Left hindlimb (tissue), 1 donor: ENCODE data around the gene ACAT2.
"Not testable (repeated sequence)": the region's sequence is repeated elsewhere in the genome, so short reads cannot be mapped to it uniquely, and the experiment has no call there.

Experiments
- DNase-seq: peaks from one replicate; pipeline ENCODE4 v3.0.0-alpha.2; 2018

Gene ACAT2

DNA sequence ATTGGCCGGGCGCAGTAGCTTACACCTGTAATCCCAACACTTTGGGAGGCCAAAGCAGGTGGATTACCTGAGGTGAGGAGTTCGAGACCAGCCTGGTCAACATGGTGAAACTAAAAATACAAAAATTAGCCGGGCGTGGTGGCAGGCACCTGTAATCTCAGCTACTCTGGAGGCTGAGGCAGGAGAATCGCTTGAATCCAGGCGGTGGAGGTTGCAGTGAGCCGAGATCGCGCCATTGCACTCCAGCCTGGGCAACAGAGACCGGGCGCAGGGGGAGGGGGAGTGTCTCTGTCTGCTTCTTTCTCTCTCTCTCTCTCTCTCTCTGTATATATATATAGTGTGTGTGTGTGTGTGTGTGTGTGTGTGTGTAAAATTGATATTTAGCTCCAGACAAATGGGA is 29.3 kb upstream of the ACAT2 start:
- not testable (repeated sequence) for DNase-seq

DNA sequence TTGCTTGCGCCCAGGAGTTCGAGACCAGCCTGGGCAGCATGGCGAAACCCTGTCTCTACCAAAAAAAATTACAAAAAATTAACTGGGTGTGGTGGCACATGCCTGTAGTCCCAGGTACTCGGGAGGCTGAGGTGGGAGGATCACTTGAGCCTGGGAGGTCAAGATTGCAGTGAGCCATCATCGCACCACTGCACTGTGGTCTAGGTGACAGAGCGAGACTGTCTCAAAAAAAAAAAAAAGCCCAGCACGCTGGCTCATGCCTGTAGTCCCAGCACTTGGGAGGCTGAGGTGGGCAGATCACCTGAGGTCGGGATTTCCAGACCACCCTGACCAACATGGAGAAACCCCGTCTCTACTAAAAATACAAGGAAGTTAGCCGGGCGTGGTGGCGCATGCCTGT is 28.4 kb upstream of the ACAT2 start:
- DNase-seq = not testable (repeated sequence)

DNA sequence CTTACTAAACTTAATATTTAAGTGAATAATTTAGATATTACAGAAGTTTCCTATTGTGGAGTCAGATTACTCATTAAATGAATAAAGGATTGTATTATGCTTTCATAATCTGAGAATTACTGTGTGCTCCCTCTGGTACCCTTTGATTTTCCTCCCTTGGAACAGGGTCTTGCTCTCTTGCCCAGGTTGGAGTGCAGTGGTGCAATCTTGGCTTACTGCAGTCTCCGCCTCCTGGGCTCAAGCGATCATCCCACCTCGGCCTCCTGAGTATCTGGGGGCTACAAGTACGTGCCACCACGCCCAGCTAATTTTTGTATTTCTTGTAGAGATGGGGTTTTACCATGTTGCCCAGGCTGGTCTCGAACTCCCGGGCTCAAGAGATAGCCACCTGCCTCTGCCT is 24.9 kb upstream of the ACAT2 start:
- no peak for DNase-seq

DNA sequence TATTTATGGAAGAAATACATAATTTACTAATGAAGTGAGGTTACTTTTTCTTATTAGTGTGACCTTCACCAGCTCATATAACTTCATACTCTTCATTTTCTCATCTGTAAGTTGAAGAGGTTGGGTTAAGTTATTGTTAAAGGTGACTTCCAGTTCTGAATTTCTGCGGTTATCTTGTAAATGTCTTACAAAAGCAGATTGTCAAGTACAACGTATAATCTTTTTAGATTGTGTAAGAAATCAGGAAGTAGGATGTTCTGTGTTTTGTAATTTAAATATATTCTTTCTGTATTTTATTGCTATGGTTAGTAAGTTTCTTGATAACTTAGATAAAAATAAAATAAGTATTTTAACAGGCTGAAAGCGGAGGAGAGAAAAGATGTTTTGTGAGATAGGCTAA is 22.5 kb upstream of the ACAT2 start:
- DNase-seq = no peak

DNA sequence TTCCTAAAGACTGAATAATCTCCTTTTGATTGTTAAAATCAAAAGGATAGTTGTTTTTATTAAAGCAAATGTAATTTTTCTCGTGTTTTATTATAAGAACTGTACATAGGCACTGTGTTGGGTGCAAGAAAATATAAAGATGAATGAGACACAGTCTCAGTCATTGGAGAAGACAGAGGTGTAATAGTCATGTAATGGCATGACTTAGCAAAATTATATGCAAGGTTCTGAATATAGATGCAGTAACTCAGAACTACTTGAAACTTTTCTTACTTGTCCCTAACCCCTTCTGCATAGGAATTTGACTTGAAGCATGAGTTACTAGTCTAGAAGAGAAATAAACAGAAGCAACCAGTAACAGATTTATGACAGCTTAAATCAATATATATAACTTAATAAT is 19.7 kb upstream of the ACAT2 start:
- DNase-seq = no peak

DNA sequence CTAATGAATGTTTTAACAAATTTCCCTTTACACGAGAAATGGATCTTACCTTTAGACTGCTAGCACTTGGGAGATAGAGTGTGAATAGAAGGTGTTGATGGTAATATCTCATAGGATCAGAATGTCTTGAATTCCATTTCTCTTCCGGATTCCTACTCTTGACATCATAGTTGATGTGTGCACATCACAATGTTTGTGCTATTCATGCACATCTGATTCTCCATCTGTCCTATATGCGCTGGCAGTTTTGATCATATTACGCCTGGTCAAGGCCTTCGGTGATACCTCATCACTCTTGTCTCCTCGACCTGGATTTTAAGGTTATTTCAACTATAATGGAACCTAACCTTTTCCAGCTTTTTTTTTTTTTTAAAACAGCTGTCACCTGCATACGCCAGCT is 16.8 kb upstream of the ACAT2 start:
- DNase-seq = no peak

DNA sequence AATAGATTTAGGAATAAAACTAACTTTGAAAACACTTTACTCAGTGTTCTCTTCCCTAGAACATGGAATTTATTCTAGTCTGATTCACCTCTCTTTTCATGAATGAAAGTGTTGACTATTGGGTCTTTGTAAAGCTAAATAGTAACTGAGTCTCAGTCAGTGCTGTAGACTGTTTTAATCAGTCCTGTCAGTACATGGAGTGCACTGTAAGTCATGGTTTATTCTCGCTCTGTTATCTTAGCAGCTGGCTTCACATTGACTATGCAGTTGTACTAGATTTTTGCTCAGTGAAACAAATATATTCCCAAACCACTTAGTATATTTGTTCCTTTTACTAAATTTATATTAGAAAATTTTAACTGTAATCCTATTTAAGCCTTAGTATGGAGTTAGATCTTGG is 15.1 kb upstream of the ACAT2 start:
- DNase-seq = no peak

DNA sequence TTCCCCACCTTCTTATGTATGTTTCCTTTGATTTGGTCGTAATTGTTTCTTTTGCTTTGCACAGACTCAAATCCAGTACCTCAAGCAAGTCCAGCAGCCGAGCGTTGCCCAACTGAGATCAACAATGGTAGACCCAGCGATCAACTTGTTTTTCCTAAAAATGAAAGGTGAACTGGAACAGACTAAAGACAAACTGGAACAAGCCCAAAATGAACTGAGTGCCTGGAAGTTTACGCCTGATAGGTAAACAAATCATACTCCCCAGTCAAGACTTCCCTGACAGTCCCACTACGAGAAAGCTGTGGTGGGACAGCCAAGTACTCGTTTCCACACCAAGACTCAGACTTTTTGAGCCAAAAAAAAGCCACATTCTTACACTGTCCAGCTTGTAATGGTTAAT is 13.7 kb upstream of the ACAT2 start:
- not testable (repeated sequence) for DNase-seq

DNA sequence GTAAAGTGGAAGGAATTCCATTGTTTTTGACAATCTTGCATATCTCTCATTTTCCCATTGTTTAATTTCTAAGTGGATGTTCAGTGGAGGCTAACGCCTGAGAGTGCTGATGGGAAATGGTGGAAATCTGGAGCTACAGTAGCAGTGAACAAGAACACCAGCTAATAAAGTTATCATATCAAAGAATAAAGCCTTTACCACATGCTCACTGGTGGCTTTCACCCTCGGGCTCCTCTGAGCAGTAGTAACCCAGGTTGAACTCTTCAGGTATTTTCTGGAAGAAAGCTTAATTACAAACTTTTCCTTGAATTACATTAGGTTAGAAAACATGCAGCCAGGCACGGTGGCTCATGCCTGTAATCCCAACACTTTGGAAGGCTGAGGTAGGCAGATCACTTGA is 10.4 kb upstream of the ACAT2 start:
- DNase-seq = no peak

DNA sequence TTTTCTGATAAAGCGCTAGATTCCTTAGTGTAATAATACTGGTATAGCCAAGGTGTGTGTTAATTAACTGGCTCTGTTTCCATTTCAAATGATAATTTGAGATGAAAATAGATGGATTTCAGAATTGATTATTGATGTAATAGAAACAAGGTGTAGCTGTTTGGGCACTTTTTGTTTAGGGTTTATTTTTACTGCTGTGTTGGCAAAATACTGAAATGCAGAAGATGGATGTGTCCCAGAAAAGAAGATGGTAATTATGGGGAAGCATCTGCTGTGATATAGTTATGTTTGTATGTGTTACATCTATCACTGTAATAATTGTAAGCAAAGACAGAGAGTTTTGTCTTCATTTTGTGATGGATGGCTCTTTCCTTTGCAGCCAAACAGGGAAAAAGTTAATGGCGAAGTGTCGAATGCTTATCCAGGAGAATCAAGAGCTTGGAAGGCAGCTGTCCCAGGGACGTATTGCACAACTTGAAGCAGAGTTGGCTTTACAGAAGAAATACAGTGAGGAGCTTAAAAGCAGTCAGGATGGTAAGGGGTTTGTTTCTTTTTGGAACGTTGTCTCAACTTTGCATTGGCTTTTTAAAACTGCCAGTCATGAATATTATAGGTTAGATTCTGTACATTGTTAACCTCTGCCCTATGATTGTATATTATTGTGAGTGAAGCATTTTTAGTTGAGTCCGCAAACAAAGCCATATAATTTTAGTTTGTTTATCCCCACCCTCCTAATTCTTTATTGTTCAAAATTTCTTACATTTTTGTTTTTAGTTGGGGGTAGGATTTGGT is 8.6 kb upstream of the ACAT2 start:
- no peak for DNase-seq

DNA sequence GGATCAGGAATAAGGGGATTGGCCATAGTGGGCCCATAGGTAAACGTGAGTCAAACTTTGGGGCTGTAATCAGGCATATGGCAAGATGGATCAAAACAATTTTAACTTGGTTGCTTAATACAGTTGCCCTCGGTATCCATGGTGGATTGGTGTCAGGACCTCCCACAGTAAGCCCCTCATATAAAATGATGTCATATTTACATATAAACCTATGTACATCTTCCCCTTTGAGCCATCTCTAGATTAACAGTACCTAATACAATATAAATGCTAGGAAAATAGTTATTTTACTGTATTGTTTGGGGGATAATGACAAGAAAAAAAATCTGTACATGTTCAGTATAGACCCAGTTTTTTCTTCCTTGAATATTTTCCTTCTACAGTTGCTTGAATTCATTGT is 7.4 kb upstream of the ACAT2 start:
- DNase-seq = no peak

DNA sequence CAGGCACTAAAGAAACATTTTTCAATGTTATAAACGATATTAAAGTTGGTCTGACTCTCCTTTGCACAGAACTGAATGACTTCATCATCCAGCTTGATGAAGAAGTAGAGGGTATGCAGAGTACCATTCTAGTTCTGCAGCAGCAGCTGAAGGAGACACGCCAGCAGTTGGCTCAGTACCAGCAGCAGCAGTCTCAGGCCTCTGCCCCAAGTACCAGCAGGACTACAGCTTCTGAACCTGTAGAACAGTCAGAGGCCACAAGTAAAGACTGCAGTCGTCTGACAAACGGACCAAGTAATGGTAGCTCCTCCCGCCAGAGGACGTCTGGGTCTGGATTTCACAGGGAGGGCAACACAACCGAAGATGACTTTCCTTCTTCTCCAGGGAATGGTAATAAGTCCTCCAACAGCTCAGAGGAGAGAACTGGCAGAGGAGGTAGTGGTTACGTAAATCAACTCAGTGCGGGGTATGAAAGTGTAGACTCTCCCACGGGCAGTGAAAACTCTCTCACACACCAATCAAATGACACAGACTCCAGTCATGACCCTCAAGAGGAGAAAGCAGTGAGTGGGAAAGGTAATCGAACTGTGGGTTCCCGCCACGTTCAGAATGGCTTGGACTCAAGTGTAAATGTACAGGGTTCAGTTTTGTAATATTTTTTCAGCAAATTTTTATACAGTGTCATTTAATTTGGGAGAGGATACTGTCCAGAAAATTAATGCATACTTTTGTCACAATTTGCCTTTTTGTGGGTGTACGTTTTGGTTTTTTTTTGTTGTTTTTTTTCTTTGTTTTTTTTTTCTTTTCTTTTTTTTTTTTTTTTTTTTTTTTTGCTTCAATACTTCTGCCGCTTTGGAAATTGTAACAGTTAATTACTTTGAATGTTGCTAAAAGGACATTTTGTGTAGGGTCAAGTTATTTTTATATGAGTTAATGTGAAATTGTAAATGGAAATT is 6.6 kb upstream of the ACAT2 start:
- DNase-seq = no peak

DNA sequence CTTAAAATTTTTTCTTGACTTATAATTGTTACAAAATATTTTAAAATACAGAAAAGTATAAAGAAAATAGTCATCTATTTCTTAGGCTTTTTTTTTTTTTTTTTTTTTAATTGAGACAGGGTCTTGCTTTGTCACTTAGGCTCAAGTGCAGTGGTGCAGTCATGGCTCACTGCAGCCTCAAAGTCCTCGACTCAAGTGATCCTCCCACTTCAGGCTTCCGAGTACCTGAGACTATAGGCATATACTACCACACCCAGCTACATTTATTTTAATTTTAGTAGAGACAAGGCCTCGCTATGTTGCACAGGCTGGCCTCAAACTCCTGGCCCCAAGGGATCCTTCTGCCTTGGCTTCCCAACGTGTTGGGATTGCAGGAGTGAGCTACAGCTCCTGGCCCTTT is 5.3 kb upstream of the ACAT2 start:
- DNase-seq = no peak

DNA sequence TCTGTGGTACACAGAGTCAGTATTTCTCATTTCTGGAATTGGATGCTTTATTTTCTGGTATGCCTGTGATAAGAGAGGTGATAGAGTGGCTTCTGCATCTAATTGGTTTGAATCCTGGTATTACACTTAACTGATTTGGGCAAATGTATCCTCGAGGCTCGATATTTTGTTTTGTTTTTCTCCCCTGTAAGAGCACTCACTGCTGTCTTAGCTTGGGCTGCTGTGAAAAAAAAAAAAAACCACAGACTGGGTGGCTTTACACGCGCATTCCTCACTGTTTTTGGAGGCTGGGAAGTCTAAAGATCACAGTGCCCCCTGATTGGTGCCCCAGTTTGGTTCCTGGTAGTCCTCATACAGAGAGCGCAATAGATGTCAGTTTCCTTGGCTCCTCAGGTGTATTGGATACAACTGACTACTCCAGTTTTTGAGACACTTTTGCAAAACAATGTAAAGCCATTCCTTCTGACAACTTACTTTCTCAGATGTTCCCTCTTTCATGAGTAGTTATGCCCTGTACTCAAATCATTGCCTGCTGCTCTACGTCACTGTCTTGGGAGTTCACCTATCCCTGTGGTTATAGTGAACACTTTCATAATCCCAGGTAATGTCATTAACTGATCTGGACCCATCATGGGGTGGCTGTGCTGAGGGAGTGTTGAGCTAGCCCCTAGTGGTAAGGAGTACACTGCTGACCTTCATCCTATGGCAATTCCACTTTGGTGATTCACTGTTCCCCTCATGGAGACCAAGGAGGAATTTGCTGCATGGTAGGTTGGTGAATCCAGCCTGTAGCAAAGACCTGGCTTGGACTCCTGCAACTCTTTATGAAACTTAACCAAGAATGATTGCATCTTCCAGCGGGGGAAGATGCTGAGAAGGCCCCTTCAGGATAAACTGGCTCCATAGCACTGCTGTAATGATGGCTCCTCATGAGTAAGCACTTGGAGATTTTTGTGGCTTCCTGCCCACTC is 3.5 kb upstream of the ACAT2 start:
- DNase-seq = no peak

DNA sequence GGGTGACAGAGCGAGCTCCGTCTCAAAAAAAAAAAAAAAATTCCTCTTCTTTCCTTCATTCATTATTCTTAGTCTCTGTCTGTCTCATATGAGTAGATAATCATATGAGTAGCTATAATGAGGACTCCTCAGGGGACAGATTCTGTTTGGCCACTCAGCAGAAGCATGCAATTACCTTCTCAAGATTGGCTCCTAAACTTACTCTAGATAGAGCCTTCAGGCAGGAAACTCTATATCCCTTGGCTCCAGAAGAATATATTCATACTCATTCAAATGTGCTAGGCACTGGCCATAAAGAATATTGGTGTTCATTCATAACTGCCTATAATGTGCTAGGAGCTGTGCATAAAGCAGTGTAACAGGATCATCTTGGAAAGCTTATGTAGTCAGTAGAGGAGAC is 2.2 kb upstream of the ACAT2 start:
- DNase-seq = no peak

DNA sequence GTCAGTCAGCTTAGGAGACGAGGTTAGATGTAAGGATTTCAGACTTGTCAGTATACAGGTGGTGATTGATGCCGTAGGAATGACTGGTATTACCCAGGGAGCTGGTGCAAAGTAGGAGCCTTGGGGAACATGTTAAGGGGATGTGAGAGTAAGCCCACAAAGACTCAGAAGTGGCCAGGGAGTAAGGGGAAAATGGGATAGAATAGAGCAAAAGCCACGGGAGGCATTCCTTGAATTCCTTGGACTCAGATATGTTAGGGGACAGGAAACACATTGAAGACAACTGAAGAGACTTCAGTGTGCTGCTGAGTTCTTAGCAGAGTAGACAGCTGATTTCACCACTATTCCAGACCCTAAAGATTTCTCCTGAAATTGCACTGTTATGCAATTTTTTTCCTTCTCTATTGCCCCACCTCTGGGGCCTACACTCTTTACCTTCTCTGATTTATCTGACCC is 1.2 kb upstream of the ACAT2 start:
- no peak for DNase-seq

DNA sequence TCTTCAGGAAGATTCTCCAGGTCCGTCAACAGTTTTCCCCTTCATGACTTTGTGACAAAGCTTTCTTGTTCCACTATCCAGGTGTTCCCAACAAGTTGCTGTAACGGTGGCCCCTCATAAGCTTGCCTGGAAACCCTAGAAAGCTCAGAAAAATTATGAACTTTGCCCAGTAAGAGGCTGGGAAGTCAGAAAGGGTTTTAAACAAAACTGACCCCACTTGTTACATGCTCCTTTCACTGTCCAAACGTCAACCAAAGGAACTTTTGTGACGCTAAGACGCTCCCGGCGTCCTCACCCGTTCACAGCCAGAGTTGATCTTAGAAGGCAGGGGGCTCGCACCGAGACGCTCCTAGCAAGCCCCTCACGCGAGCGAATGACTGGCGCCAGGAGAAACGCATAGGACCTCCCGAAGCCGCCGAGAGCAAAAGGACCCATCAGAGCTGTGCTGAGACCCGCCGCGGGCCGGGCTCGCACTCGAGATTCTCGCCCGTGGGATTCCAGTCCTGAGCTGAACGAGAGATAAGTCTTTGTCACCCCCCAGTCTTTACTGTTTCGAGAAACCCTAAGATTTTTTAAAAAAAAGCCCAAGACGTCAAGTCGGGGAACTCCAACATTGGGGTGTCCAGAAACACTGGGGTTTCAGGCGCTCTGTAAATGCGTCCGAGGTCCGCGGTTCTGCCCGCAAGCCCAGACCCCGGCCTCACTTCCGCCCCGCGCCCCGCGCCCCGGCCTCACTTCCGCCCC is 544 bp upstream of the ACAT2 start:
- peak; percentile 35 for DNase-seq

DNA sequence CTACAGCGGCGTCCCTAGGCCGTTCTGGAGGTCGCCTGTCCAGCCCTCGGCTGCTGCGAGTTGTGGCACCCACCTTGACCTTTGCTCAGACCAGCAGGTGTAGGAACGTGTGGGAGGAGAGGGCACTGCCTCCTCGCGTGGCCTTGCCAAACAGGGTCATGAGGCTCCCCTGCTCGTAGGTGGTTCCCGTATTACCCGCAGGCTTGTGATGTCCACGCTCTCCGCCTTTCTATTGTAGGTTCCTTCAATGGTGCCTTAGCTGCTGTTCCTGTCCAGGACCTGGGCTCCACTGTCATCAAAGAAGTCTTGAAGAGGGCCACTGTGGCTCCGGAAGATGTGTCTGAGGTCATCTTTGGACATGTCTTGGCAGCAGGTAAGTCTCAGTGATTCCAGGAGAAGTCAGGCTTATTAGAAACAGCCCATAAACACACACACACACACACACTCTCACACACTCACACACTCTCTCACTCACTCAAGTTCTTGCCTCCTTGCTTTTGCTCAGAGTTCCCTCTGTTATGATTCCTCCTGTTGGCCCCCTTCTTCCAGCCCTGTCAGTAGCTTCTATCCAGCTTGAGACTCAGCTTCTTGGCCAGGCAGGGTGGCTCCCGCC is 942 bp downstream of the ACAT2 start:
- no peak for DNase-seq

DNA sequence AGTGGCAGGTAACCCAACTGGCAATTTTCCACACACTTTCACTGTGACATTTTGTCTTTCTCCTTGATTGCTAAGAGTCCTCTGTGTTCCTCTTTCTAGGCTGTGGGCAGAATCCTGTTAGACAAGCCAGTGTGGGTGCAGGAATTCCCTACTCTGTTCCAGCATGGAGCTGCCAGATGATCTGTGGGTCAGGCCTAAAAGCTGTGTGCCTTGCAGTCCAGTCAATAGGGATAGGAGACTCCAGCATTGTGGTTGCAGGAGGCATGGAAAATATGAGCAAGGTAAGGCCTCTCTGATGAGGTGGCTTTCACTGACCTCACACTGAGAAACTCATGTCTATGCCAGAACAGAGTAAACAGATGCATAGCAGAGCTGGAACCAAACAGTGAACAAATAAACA is 5.1 kb downstream of the ACAT2 start:
- no peak for DNase-seq

DNA sequence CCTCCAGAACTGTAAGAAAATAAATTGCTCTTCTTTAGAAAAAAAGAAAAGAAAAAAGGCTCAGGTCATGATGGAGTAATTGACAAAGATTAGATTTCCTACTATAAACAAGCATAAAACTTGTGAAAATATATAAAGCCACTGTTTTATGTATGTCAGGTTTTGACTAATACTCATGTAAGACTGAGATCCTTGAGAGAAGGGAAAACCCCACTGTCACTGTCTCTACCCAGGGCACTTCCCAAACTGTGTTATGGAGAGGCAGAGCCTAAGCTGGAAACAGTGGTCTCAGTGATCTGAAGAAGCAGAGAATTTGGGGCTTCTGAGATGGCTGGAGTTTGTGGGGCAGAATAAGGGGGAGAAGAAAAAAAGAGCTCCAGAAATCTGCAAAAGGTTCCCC is 7.6 kb downstream of the ACAT2 start:
- DNase-seq = no peak

DNA sequence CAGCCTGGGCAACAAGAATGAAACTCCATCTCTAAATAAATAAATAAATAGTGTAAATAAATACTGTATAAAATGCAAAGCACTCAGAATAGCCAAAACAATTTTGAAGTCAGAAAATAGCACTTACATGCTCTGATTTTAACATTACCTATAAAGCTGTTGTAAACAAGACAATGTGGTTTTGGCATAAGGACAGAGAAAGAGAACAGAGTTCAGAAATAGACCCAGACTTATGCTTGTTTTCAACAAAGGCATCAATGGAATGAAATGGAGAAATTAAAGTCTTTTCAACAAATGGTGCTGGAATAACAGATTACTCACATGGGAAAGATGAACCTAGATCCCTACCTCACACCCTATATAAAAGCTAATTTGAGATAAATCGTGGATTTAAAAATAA is 10.4 kb downstream of the ACAT2 start:
- DNase-seq = no peak
